NCI-H2196 treated with DMSO at 0.1 percent for 48 hours (cell line): ENCODE results near the gene SRPK2.
A peak's percentile ranks its signal among the peaks of the same experiment; 100 is the strongest.

ENCODE experiments used
- DNase-seq: peaks from one replicate; lab custom pipeline; 2025; ENCODE audit not compliant: unreplicated experiment; lab: John Stamatoyannopoulos, UW

SRPK2 gene

GRCh38 chr7:105229641-105230040, 159.1 kb downstream of the SRPK2 start:
- DNase-seq, result no peak

- DNase-seq, result no peak
Observed at GRCh38 chr7:105228555-105228954, 160.2 kb downstream of the SRPK2 start.

DNA sequence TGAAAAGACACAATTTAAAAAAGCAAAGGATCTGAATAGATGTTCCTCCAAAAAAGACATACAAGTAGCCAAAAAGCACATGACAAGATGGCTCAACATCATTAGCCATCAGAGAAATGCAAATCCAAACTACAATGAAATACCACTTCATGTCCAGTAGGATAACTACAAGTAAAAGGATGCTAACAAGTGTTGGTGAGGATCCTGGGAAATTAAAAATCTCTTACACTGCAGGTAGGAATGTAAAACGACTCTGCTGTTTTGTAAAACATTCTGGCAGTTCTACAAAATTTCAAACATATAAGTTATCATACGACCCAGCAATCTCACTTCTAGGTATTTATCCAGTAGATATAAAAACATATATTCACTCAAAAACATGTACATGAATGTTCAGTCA, 161.3 kb downstream of the SRPK2 start:
- DNase-seq, result no peak

DNA sequence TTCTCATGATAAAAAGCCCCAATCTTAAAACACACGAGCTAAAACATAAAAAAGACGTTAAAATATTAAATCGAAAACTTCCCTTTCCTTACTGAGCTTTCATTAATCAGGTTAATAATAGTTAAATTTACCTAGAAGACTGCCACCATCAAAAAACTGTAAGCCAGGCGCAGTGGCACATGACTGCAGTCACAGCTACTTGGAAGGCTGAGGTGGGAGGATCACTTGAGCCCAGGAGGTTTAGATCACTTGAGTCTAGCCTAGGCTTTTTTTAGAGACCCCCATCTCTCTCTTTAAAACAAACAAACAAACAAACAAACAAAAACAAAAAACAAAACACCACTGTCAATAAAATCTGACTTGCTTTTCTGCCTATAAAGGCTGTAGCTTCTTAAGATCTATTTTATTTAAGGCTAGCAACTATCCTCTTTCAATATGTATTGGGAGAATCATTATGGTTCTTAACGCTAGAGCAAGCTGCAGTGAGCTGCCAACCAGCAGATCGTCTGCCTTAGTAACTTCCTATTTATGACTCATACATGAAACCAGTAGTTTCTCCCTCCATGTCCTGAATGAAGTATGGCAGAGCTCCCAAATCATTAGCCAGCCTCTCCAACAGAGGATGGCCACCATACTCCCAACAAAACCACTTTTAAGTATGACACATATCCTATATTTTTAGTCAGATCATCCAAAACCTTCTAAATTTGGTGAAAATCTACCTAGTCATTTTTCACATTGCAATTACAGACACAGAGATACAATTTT, 163.7 kb downstream of the SRPK2 start:
- DNase-seq, result peak; percentile 48

DNA sequence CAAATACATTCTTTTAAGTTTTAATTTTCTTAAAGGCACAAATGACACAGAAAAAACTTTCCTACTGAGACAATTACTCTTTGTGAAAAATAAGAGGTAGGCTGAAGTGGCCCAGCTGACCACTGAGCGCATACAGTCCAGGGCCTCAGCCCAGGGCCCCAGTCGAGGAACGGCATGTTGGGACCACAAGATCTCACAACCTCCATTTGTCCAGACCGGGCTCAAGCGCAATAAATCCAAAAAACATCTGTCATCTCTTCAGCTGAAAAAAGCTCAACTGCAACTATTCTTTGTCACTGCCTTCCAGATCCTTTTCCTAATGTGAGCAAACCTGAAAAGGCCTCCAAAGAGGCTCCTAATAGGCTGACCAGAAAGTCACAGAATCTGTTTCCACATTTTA, 165.8 kb downstream of the SRPK2 start:
- no peak for DNase-seq

GRCh38 chr7:105219771-105220160, 169.0 kb downstream of the SRPK2 start:
- DNase-seq, result no peak

DNA sequence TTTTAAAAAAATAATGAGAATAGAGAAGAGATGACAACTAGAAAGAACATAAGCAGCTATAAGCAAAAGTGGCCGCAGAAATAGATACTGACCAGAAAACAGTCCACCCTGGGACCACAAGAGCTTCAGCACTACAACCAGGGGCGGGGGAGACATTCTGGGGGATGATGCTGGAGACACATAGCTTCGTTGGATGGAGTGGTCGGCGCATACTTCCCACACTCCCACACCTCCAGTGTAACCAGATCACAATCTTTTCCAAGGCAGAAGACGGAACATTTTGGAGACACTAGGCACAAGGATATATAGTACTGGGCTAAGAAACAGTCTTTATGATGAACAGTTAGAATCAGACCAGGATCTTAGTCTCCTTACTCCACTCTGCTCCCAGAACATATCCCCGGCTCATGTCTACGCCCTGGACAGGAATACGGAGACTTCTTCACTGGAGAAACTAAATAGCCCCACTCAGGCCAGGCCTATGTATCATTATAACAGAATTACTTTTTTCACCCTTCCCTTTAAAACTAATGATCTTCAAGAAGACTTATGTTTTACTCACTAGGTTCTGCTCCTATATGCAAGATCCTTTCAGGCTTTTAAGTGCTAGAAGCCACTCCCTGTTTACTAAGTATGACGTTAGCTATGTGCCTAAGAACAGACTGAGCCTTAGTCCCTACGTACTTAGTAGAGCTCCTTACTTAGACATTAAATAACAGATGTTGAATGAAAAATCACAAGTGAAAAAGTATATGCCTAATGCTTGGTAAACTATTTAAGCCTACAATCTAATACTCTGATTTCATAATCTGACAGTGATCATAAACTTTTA, 169.6 kb downstream of the SRPK2 start:
- no peak for DNase-seq

DNA sequence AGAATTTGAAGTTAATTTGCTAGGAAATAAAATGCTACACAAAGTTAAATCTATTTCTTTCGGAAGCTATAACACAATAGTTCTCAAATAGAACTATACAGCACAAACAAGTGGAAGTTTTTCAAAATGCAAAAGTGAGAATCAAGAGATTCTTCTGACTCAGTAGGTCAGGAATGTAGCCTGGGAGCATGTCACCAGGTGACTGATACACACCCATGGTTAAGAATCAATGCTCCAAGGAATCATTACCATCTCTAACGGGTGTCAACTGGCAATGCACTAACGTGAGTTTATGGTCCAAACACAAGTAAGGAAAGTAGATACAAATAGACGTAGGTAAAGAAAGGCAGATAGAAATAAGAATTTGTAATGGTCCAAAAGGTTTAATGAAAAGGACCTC, 170.5 kb downstream of the SRPK2 start:
- DNase-seq, result no peak

- no peak for DNase-seq
Observed at GRCh38 chr7:105216786-105217185, 171.9 kb downstream of the SRPK2 start.

GRCh38 chr7:105215821-105216220, 172.9 kb downstream of the SRPK2 start:
- DNase-seq, result no peak

DNA sequence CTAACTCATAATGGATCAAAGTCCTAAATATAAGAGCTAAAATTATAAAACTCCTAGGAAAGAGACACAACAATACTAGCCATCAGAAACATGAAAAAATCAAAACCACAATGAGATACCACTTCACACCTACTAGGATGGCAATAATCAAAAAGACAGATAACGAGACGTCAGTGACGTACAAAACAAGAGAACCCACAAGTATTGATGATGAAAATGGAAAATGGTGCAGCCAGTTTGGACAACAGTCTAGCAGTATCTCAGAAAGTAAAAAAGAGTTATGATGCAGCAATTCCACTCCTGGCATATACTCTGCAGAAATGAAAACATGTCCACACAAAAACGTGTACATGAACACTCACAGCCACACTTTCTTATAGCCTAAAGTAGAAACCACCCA, 173.5 kb downstream of the SRPK2 start:
- DNase-seq, result no peak

DNA sequence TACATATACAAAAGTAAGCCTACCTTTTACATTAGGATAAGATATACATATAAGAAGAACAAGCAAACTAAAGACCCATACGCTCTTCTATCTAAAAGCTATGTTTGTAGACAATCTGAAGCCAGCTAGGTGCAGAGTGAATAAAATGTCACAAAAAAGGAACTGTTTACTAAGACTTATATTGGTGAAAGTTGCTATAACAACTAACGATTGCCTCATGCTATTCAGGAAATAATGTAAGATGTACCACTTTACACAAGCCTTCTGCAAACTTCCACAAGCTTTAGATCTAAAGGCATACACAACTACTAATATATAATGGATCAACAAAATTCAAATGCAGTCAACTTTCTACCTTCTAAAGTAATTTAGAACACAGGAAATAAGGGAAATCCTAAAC, 175.1 kb downstream of the SRPK2 start:
- no peak for DNase-seq

GRCh38 chr7:105212212-105212611, 176.5 kb downstream of the SRPK2 start:
- DNase-seq, result no peak

- DNase-seq, result no peak
Observed at GRCh38 chr7:105210721-105211205, 178.0 kb downstream of the SRPK2 start.

DNA sequence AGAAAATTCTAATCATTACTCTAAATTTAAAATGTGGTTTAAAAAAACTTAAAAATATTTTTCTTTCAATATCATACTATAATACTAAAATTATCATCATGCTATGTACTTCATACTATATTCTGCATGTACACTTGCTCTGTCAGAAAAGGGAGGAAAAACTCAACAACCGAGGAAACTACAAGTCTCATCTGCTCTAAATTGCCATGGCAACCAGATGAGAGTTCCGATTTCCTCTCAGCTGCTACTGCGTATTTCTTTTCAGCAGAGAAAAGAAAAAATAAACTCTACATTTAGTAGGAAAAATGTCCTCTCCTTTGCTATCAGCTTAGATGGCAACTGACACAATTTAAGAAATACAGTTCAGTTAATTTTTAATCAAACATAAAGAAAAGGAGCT, 178.9 kb downstream of the SRPK2 start:
- no peak for DNase-seq

GRCh38 chr7:105209433-105209832, 179.3 kb downstream of the SRPK2 start:
- DNase-seq, result no peak

DNA sequence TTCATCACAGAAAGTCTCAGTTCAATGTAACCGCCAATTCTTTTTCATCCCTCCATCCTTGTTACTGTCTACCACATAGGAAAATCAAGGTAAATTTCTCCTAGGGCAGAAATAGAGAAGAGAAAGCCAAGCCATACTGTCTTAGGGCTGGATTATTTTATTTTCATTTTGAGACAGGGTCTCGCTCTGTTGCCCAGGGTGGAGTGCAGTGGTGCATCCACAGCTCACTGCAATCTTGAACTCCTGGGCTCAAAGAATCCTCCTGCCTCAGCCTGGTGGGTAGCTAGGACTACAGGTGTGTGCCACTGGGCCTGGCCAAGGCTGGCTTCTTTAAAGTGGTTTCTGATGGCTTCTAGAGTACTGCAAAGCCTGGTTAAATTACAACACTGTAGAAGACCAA, 181.7 kb downstream of the SRPK2 start:
- no peak for DNase-seq

GRCh38 chr7:105205592-105206237, 183.0 kb downstream of the SRPK2 start:
- no peak for DNase-seq

GRCh38 chr7:105204953-105205352, 183.8 kb downstream of the SRPK2 start:
- no peak for DNase-seq

DNA sequence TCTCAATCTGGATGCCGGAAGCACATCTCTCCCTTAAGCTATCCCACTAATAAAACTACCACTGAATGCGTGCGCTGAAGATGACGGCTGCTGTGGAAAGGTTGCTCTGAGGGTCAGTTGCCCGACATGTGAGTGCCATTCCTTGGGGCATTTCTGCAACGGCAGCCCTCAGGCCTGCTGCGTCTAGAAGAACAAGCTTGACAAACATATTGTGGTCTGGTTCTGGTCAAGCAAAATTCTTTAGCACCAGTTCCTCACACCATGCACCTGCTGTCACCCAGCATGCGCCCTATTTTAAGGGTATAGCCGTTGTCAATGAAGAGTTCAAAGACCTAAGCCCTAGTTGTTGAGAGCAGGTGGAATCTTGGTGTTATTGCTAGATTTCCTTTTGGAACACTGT, 184.2 kb downstream of the SRPK2 start:
- no peak for DNase-seq

DNA sequence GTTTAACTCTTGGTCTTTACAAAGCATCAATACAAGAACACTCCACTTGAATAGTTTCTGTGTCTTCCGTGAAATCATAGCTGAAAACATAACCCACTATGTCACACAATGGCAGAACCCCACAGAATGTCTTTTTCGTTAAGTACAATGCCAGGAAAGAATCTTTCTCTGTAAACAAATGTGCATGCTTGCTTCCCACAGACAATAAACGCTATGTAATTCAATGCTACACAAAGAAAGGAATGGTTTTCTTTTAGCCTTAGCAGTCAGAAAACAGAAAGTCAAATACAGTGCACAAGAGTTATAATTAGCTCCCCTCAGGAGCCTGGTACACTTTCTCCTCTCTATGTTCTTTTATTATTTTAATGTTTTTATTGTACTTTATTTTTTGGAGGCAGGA, 186.1 kb downstream of the SRPK2 start:
- DNase-seq, result peak; percentile 68

DNA sequence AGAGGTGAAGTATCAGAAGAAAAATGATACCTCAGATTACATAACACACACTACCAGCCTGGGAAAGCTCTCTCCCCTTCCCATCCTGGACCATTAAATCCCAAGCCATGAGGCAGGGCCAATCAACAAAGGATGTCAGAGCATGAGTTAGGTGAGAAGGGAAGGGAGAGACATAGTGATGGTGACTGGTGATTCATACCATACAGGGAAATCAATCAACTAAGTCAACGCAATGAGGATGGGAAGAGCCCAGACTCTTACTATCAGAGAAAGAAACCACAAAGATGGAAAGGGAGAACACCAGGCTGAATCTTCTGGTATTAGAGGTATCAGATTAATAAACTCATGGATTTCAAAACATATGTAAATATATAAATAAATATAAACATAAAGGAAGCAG, 189.3 kb downstream of the SRPK2 start:
- no peak for DNase-seq
